Keratinocyte (primary cell): ENCODE data around the gene CMSS1. TPM values are rescaled to one million over a fixed set of nuclear protein-coding genes. Genes with fewer than 3 reads are reported as not detected.

ENCODE experiments used
- DNase-seq: peaks from one replicate; pipeline ENCODE4 v3.0.0-alpha.2; 2011; ENCODE audit warnings: low read depth, missing footprints, low spot score
- FAIRE-seq: peaks from 2 replicates; lab custom pipeline; 2011; peaks lifted over from hg19 to GRCh38; lab: Jason Lieb, UNC
- H2AFZ ChIP-seq: 2 replicates; pipeline ENCODE4 v1.6.0; 2012; ENCODE audit warnings: low read length, control low read depth, inconsistent platforms; ENCODE audit not compliant: control insufficient read depth
- H3K27ac ChIP-seq: 2 replicates; pipeline ENCODE4 v1.5.1; 2011; ENCODE audit warnings: low read length; ENCODE audit not compliant: control insufficient read depth, insufficient read depth
- H3K27me3 ChIP-seq: 3 replicates; pipeline ENCODE4 v1.6.0; 2011; ENCODE audit warnings: low read length; ENCODE audit not compliant: control insufficient read depth, insufficient read depth; ENCODE audit errors: extremely low read depth
- H3K36me3 ChIP-seq, 2 experiments: 2 replicates in 1 of 2; 3 replicates in 1 of 2; pipeline ENCODE4 v1.5.1; 2011; ENCODE audit warnings: low read length in 2 of 2, mild to moderate bottlenecking in 1 of 2; ENCODE audit not compliant: control insufficient read depth in 2 of 2, insufficient read depth in 2 of 2; ENCODE audit errors: extremely low read depth in 1 of 2
- H3K4me1 ChIP-seq: 3 replicates; pipeline ENCODE4 v1.5.1; 2011; ENCODE audit warnings: low read length; ENCODE audit not compliant: control insufficient read depth, insufficient read depth; ENCODE audit errors: extremely low read depth
- H3K4me2 ChIP-seq: 3 replicates; pipeline ENCODE4 v1.6.0; 2011; ENCODE audit warnings: low read depth, low read length; ENCODE audit not compliant: control insufficient read depth, insufficient read depth; ENCODE audit errors: extremely low read depth
- H3K4me3 ChIP-seq, 3 experiments: fragments of 200-600 bp in 1 of 3; sonication (generic) in 1 of 3; 2 replicates in 2 of 3; 3 replicates in 1 of 3; pipeline ENCODE4 v1.5.1; 2011 to 2016; ENCODE audit warnings: low read length in 3 of 3, mild to moderate bottlenecking in 3 of 3, control low read depth in 2 of 3, inconsistent platforms in 1 of 3, low read depth in 1 of 3, mixed read lengths in 1 of 3, mixed run types in 1 of 3, moderate library complexity in 1 of 3; ENCODE audit not compliant: control insufficient read depth in 2 of 3, insufficient read depth in 2 of 3; ENCODE audit errors: extremely low read depth in 1 of 3
- H3K79me2 ChIP-seq: 2 replicates; pipeline ENCODE4 v1.6.0; 2012; ENCODE audit warnings: low read length; ENCODE audit not compliant: control insufficient read depth, insufficient read depth
- H3K9ac ChIP-seq: 3 replicates; pipeline ENCODE4 v1.6.0; 2011; ENCODE audit warnings: low read length; ENCODE audit not compliant: control insufficient read depth, insufficient read depth; ENCODE audit errors: extremely low read depth
- H3K9me1 ChIP-seq: 3 replicates; pipeline ENCODE4 v1.6.0; 2011; ENCODE audit warnings: low read length; ENCODE audit not compliant: control insufficient read depth, insufficient read depth; ENCODE audit errors: extremely low read depth
- H3K9me3 ChIP-seq: 2 replicates; pipeline ENCODE4 v1.5.1; 2012; ENCODE audit warnings: low read depth, low read length; ENCODE audit not compliant: control insufficient read depth
- H4K20me1 ChIP-seq: 3 replicates; pipeline ENCODE4 v1.6.0; 2011; ENCODE audit warnings: low read length; ENCODE audit not compliant: control insufficient read depth, insufficient read depth; ENCODE audit errors: extremely low read depth
- CTCF ChIP-seq, 3 experiments: IDR thresholded peaks in 1 of 3; conservative IDR thresholded peaks in 1 of 3; optimal IDR thresholded peaks in 1 of 3; 2 replicates in 2 of 3; 3 replicates in 1 of 3; pipeline versions ENCODE3 to v1.5.1; 2011; ENCODE audit warnings: low read length in 3 of 3, mild to moderate bottlenecking in 3 of 3, moderate library complexity in 2 of 3, control low read depth in 1 of 3, inconsistent platforms in 1 of 3; ENCODE audit not compliant: insufficient read depth in 2 of 3; ENCODE audit errors: extremely low read depth in 1 of 3
- EZH2 ChIP-seq: IDR thresholded peaks from one replicate; pipeline ENCODE4 v1.6.1; 2012; ENCODE audit warnings: inconsistent platforms, mild to moderate bottlenecking, low read length, moderate library complexity
- dilution Hi-C: fragments of 300-500 bp; cut with MboI; formaldehyde crosslinking; loops from one replicate; pipeline ENCODE4 v1.7.0; 2020; ENCODE audit warnings: low sequenced_read_pairs; ENCODE audit not compliant: extremely low pct_ligation_motif_present
- polyA plus RNA-seq, 5 experiments: library from polyadenylated mRNA; depleted of rRNA in 3 of 5; stranded (reverse) in 3 of 5; stranded (forward) in 1 of 5; unstranded in 1 of 5; fragments of >200 nt; gene quantifications; 1 replicate in 1 of 5; 2 replicates in 3 of 5; 3 replicates in 1 of 5; pipeline versions ENCODE4 v1.2.1 to v1.2.3, GENCODE V29; 2011 to 2012; ENCODE audit warnings: missing spikeins in 2 of 5, low read depth in 1 of 5, low replicate concordance in 1 of 5

CMSS1 gene
- polyA plus RNA-seq, 1 donor (not counting 4 experiments of a cell fraction or from before 2014, with no cell fraction given), result 37.2 TPM

- H3K9ac ChIP-seq, result no peak overlapping the region
- H3K4me1 ChIP-seq, result peaks cover 29% of the 10 kb centered on the region
- TF ChIP-seq CTCF (optimal IDR thresholded peaks at IDR 0.05 in 1 of 3, IDR thresholded peaks at IDR 0.05 in 1 of 3, conservative IDR thresholded peaks at IDR 0.05 in 1 of 3; ENCODE audit: extremely low read depth in 1 of 3, insufficient read depth in 2 of 3, low read length in 3 of 3) (no peak), EZH2 (no peak)
- no peaks in the 10 kb centered on the region for H3K9me1 ChIP-seq
- H3K4me3 ChIP-seq, result no peak overlapping the region
- H2AFZ ChIP-seq, result no peak overlapping the region
- no peaks in the 10 kb centered on the region for H3K9me3 ChIP-seq
- H3K27ac ChIP-seq, result peak overlapping the region; percentile 54
- H3K4me2 ChIP-seq, result peak overlapping the region; percentile 29
- no peaks in the 10 kb centered on the region for H3K36me3 ChIP-seq
- dilution Hi-C loops, result no loop called here
- H4K20me1 ChIP-seq, result no peaks in the 10 kb centered on the region
- H3K79me2 ChIP-seq, result no peaks in the 10 kb centered on the region
- peak; percentile 65 for FAIRE-seq
- H3K27me3 ChIP-seq, result no peaks in the 10 kb centered on the region
- DNase-seq, result no peak
Measured at GRCh38 chr3:100107221-100107814, 289.7 kb downstream of the CMSS1 start.

DNA sequence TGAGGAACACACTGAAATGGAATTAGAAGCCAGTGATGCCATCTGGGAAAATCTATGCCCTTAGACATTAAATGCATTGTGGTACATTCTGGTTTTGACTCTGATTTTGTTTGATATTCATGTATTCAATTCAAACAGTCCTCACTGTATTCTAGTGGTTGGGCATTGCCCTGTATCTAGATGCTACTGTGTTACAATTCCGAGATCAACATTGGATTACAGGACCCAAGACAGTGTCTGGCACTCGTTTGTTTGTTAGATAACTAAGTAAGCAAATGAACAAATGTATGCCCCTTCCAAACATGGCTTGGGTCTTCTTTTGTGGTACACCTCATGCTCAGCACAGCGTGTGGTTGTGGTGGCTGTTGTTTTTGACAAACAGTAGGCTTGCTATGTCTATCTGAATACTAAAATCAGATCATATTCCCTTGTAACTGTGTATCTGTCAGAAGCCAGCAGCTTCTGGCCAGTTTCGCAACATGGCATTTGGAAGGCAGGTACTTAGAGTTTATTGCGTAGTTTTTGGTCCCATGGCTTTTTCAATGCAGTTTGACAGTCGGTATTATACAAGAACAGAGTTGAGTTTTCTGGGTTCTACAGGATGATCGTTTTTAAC is 290.9 kb downstream of the CMSS1 start:
- no peaks in the 10 kb centered on the region for H3K9me3 ChIP-seq
- H3K27ac ChIP-seq, result no peak overlapping the region
- H3K4me1 ChIP-seq, result peaks cover 29% of the 10 kb centered on the region
- H3K79me2 ChIP-seq, result no peaks in the 10 kb centered on the region
- H3K9me1 ChIP-seq, result no peaks in the 10 kb centered on the region
- no peaks in the 10 kb centered on the region for H3K27me3 ChIP-seq
- FAIRE-seq (no peak), DNase-seq (no peak)
- no peak overlapping the region for H3K4me3 ChIP-seq
- H3K4me2 ChIP-seq, result no peak overlapping the region
- H3K9ac ChIP-seq, result no peak overlapping the region
- no peak for TF ChIP-seq EZH2
- no peak overlapping the region for H2AFZ ChIP-seq
- no peaks in the 10 kb centered on the region for H4K20me1 ChIP-seq
- no peaks in the 10 kb centered on the region for H3K36me3 ChIP-seq
- dilution Hi-C loops, result no loop called here
